ENCODE results near the gene GOLGA3. TPM values are rescaled to one million over a fixed set of nuclear protein-coding genes. Genes with fewer than 3 reads are reported as not detected.

Gene GOLGA3
- total and polyA plus RNA-seq, 2 experiments from 2014 or later = 10.3 to 57.8 TPM

GRCh38 chr12:132825861-132826260, 2.8 kb downstream of the GOLGA3 start (continued):
- TF ChIP-seq POLR2AphosphoS5 (IDR thresholded peaks at IDR 0.05; ENCODE audit: low read depth) (no peak), CREB1 (CRISPR knock-in tag; IDR thresholded peaks at IDR 0.05; ENCODE audit: low read depth) (no peak)

DNA sequence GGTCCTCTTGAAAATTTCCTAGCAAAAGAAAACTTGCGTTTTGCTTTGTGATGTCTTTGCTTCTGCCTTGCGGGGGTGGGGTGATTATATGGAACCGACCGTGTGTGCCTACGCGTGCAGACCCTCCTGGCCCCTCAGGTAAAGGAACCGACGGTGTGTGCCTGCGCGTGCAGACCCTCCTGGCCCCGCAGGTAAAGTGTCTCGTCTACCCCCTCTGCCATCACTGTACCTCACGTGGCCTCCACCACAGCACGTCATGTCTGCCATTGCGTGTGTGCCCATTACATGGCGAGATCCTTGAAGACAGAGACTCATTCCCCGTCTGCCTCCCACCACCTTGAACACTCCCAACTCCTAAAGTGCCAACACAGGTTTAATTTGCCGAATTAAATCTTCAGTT, 3.6 kb downstream of the GOLGA3 start:
- H3F3A ChIP-seq (replicated peaks; ENCODE audit: low read depth) = peaks cover 7% of the 10 kb centered on the region; the same call in 1 of the 2 replicates
- H3K9me3 Mint-ChIP-seq = peaks cover 2% of the 10 kb centered on the region; the same call in 2 of the 3 replicates
- H3K36me3 ChIP-seq (ENCODE audit: insufficient read depth) = peaks cover 6% of the 10 kb centered on the region
- DNase-seq (ENCODE audit: low spot score) = no peak
- H3K27ac ChIP-seq (ENCODE audit: low read depth) = no peak overlapping the region
- H2AFZ ChIP-seq = no peak overlapping the region
- peaks cover 38% of the 10 kb centered on the region for H3K79me2 ChIP-seq (replicated peaks; ENCODE audit: insufficient read depth)
- H3K4me2 ChIP-seq = no peak overlapping the region
- H4K20me1 ChIP-seq (replicated peaks; ENCODE audit: insufficient read depth) = peaks cover 6% of the 10 kb centered on the region; the same call in 1 of the 2 replicates
- no peak overlapping the region for H3K4me3 Mint-ChIP-seq
- H3K27ac Mint-ChIP-seq = no peak overlapping the region
- peaks cover 8% of the 10 kb centered on the region for H3K4me1 ChIP-seq (ENCODE audit: insufficient read depth)
- no peak overlapping the region for H3K4me3 ChIP-seq
- TF ChIP-seq ZNF462 (CRISPR knock-in tag; IDR thresholded peaks at IDR 0.05) (no peak), STAT1 (IDR thresholded peaks at IDR 0.05; ENCODE audit: unreplicated experiment) (no peak), EZH2 (IDR thresholded peaks at IDR 0.05; ENCODE audit: low read depth, unreplicated experiment) (no peak), ZNF114 (CRISPR knock-in tag; IDR thresholded peaks at IDR 0.05) (no peak), JUNB (IDR thresholded peaks at IDR 0.05; ENCODE audit: unreplicated experiment) (no peak), EZH2phosphoT487 (IDR thresholded peaks at IDR 0.05; ENCODE audit: unreplicated experiment) (no peak), CREB1 (CRISPR knock-in tag; IDR thresholded peaks at IDR 0.05; ENCODE audit: low read depth) (no peak), ZNF331 (CRISPR knock-in tag; IDR thresholded peaks at IDR 0.05; ENCODE audit: low read depth) (no peak)
- TF ChIP-seq, protein P1, sequence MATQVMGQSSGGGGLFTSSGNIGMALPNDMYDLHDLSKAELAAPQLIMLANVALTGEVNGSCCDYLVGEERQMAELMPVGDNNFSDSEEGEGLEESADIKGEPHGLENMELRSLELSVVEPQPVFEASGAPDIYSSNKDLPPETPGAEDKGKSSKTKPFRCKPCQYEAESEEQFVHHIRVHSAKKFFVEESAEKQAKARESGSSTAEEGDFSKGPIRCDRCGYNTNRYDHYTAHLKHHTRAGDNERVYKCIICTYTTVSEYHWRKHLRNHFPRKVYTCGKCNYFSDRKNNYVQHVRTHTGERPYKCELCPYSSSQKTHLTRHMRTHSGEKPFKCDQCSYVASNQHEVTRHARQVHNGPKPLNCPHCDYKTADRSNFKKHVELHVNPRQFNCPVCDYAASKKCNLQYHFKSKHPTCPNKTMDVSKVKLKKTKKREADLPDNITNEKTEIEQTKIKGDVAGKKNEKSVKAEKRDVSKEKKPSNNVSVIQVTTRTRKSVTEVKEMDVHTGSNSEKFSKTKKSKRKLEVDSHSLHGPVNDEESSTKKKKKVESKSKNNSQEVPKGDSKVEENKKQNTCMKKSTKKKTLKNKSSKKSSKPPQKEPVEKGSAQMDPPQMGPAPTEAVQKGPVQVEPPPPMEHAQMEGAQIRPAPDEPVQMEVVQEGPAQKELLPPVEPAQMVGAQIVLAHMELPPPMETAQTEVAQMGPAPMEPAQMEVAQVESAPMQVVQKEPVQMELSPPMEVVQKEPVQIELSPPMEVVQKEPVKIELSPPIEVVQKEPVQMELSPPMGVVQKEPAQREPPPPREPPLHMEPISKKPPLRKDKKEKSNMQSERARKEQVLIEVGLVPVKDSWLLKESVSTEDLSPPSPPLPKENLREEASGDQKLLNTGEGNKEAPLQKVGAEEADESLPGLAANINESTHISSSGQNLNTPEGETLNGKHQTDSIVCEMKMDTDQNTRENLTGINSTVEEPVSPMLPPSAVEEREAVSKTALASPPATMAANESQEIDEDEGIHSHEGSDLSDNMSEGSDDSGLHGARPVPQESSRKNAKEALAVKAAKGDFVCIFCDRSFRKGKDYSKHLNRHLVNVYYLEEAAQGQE (IDR thresholded peaks at IDR 0.05; ENCODE audit: unreplicated experiment) = no peak
- TF ChIP-seq, protein P2, sequence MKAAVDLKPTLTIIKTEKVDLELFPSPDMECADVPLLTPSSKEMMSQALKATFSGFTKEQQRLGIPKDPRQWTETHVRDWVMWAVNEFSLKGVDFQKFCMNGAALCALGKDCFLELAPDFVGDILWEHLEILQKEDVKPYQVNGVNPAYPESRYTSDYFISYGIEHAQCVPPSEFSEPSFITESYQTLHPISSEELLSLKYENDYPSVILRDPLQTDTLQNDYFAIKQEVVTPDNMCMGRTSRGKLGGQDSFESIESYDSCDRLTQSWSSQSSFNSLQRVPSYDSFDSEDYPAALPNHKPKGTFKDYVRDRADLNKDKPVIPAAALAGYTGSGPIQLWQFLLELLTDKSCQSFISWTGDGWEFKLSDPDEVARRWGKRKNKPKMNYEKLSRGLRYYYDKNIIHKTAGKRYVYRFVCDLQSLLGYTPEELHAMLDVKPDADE (IDR thresholded peaks at IDR 0.05) = no peak
- TF ChIP-seq, protein P3, sequence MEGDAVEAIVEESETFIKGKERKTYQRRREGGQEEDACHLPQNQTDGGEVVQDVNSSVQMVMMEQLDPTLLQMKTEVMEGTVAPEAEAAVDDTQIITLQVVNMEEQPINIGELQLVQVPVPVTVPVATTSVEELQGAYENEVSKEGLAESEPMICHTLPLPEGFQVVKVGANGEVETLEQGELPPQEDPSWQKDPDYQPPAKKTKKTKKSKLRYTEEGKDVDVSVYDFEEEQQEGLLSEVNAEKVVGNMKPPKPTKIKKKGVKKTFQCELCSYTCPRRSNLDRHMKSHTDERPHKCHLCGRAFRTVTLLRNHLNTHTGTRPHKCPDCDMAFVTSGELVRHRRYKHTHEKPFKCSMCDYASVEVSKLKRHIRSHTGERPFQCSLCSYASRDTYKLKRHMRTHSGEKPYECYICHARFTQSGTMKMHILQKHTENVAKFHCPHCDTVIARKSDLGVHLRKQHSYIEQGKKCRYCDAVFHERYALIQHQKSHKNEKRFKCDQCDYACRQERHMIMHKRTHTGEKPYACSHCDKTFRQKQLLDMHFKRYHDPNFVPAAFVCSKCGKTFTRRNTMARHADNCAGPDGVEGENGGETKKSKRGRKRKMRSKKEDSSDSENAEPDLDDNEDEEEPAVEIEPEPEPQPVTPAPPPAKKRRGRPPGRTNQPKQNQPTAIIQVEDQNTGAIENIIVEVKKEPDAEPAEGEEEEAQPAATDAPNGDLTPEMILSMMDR (conservative IDR thresholded peaks at IDR 0.05; ENCODE audit: low read depth in 2 of 2) = no peak
- no peaks in the 10 kb centered on the region for H3K9me2 ChIP-seq (ENCODE audit: insufficient read depth)
- ATAC-seq = no peak
- H3K36me3 Mint-ChIP-seq (ENCODE audit: low read depth) = peaks cover 44% of the 10 kb centered on the region
- H3K27me3 ChIP-seq (ENCODE audit: insufficient read depth) = no peaks in the 10 kb centered on the region
- peaks cover 5% of the 10 kb centered on the region for H3K27me3 Mint-ChIP-seq (ENCODE audit: insufficient read depth, low read depth, poor library complexity)
- H3K4me1 Mint-ChIP-seq = peaks cover 12% of the 10 kb centered on the region

All from GM23338 (cell line).